Liver (tissue), 9 donors: ENCODE results near the gene SH3BP5. TPM values are rescaled to one million over a fixed set of nuclear protein-coding genes. Genes with fewer than 3 reads are reported as not detected.

ENCODE experiments used
- DNase-seq: peaks from one replicate; pipeline ENCODE4 v3.0.0-alpha.2; 2017; ENCODE audit warnings: low spot score
- H3K27ac ChIP-seq, 2 donors: one replicate each; pipeline ENCODE4 v1.7.0; 2013; ENCODE audit warnings: inconsistent platforms in 2 of 2, low read length in 2 of 2, control low read depth in 1 of 2, low read depth in 1 of 2, mild to moderate bottlenecking in 1 of 2
- H3K27me3 ChIP-seq, 4 donors: one replicate each; pipeline versions ENCODE4 v1.6.1 to v1.7.0; 2013; ENCODE audit warnings: low read length in 3 of 4, inconsistent platforms in 1 of 4, mild to moderate bottlenecking in 1 of 4, moderate library complexity in 1 of 4; ENCODE audit not compliant: control insufficient read depth in 4 of 4, insufficient read depth in 4 of 4
- H3K36me3 ChIP-seq, 4 donors: one replicate each; pipeline versions ENCODE4 v1.6.1 to v1.7.0; 2013; ENCODE audit warnings: low read length in 3 of 4, mild to moderate bottlenecking in 3 of 4, low read depth in 1 of 4, moderate library complexity in 1 of 4; ENCODE audit not compliant: control insufficient read depth in 4 of 4, insufficient read depth in 3 of 4
- H3K4me1 ChIP-seq, 4 donors: one replicate each; pipeline versions ENCODE4 v1.6.1 to v1.7.0; 2013; ENCODE audit warnings: low read length in 3 of 4, mild to moderate bottlenecking in 3 of 4, moderate library complexity in 1 of 4; ENCODE audit not compliant: control insufficient read depth in 4 of 4, insufficient read depth in 4 of 4
- H3K4me3 ChIP-seq, 3 donors: one replicate each; pipeline versions ENCODE4 v1.6.1 to v1.7.0; 2013; ENCODE audit warnings: low read length in 3 of 3, control low read depth in 1 of 3, low read depth in 1 of 3, mild to moderate bottlenecking in 1 of 3
- H3K9ac ChIP-seq, 2 donors: one replicate each; pipeline ENCODE4 v1.7.0; 2013; ENCODE audit warnings: low read length in 2 of 2, mild to moderate bottlenecking in 2 of 2, moderate library complexity in 2 of 2, control low read depth in 1 of 2, low read depth in 1 of 2
- H3K9me3 ChIP-seq, 4 donors: one replicate each; pipeline versions ENCODE4 v1.6.1 to v1.7.0; 2013; ENCODE audit warnings: low read length in 3 of 4; ENCODE audit not compliant: control insufficient read depth in 4 of 4
- ATF3 ChIP-seq: IDR thresholded peaks from 2 replicates; pipeline ENCODE4 v1.6.1; 2016; ENCODE audit warnings: antibody characterized with exemption
- CTCF ChIP-seq: fragments of 150-350 bp; IDR thresholded peaks from 2 replicates; pipeline ENCODE4 v1.5.1; 2017; ENCODE audit warnings: improper control_type of control experiment, low read depth, low read length; ENCODE audit not compliant: missing input control
- EGR1 ChIP-seq, 2 donors: IDR thresholded peaks; 2 replicates each; pipeline ENCODE4 v1.6.1; 2016 to 2018; ENCODE audit warnings: antibody characterized with exemption in 2 of 2, low read depth in 2 of 2
- FOXA1 ChIP-seq: IDR thresholded peaks from 2 replicates; pipeline ENCODE4 v1.6.1; 2016; ENCODE audit warnings: antibody characterized with exemption
- FOXA2 ChIP-seq: IDR thresholded peaks from 2 replicates; pipeline ENCODE4 v1.6.1; 2016; ENCODE audit warnings: antibody characterized with exemption
- GABPA ChIP-seq, 2 donors: IDR thresholded peaks in 1 of 2; conservative IDR thresholded peaks in 1 of 2; 2 replicates each; pipeline ENCODE4 v1.6.1; 2016; ENCODE audit warnings: antibody characterized with exemption in 2 of 2, mild to moderate bottlenecking in 1 of 2, moderate library complexity in 1 of 2
- HNF4A ChIP-seq, 2 donors: conservative IDR thresholded peaks; 2 replicates each; pipeline ENCODE4 v1.6.1; 2016; ENCODE audit warnings: antibody characterized with exemption in 2 of 2, mild to moderate bottlenecking in 2 of 2
- HNF4G ChIP-seq: IDR thresholded peaks from 2 replicates; pipeline ENCODE4 v1.6.1; 2016; ENCODE audit warnings: antibody characterized with exemption
- JUND ChIP-seq, 2 donors: IDR thresholded peaks; 2 replicates each; pipeline ENCODE4 v1.6.1; 2016; ENCODE audit warnings: antibody characterized with exemption in 2 of 2
- MAX ChIP-seq: IDR thresholded peaks from 2 replicates; pipeline ENCODE4 v1.6.1; 2016; ENCODE audit warnings: antibody characterized with exemption
- NR2F2 ChIP-seq: IDR thresholded peaks from 2 replicates; pipeline ENCODE4 v1.6.1; 2016; ENCODE audit warnings: antibody characterized with exemption
- RAD21 ChIP-seq, 2 donors: IDR thresholded peaks; 2 replicates each; pipeline ENCODE4 v1.6.1; 2016; ENCODE audit warnings: antibody characterized with exemption in 2 of 2, mild to moderate bottlenecking in 2 of 2
- REST ChIP-seq: IDR thresholded peaks from 2 replicates; pipeline ENCODE4 v1.6.1; 2016; ENCODE audit warnings: antibody characterized with exemption, mild to moderate bottlenecking
- RXRA ChIP-seq, 2 donors: IDR thresholded peaks; 2 replicates each; pipeline ENCODE4 v1.6.1; 2017 to 2018; ENCODE audit warnings: antibody characterized with exemption in 2 of 2, mild to moderate bottlenecking in 1 of 2
- SP1 ChIP-seq: IDR thresholded peaks from 2 replicates; pipeline ENCODE4 v1.6.1; 2018; ENCODE audit warnings: antibody characterized with exemption, mild to moderate bottlenecking
- TAF1 ChIP-seq: conservative IDR thresholded peaks from 2 replicates; pipeline ENCODE4 v1.6.1; 2016; ENCODE audit warnings: antibody characterized with exemption, mild to moderate bottlenecking
- YY1 ChIP-seq: IDR thresholded peaks from 2 replicates; pipeline ENCODE4 v1.6.1; 2016; ENCODE audit warnings: antibody characterized with exemption, mild to moderate bottlenecking
- ZBTB33 ChIP-seq: IDR thresholded peaks from 2 replicates; pipeline ENCODE4 v1.6.1; 2016; ENCODE audit warnings: antibody characterized with exemption
- WGBS: extraction: QIAGEN DNeasy Blood & Tissue Kit; methylation state at CpG from one replicate; pipeline ENCODE4 v1.1.7; 2013; 5-methylcytosine and 5-hydroxymethylcytosine counted together
- polyA plus RNA-seq, 2 donors: library from polyadenylated mRNA; stranded (reverse) in 1 of 2; unstranded in 1 of 2; fragments of 200-250 nt in 1 of 2; fragments of >200 nt in 1 of 2; fragmentation: Nextera tagmentation in 1 of 2; extraction: Ambion mirVana in 1 of 2; gene quantifications; one replicate each; pipeline versions ENCODE4 v1.2.1 to v1.2.3, GENCODE V29; 2013 to 2015
- total RNA-seq, 2 donors: library from RNA; depleted of rRNA; stranded (reverse); fragments of >200 nt; gene quantifications; one replicate each; pipeline ENCODE4 v1.2.3, GENCODE V29; 2014
- donor health status: healthy.
- donor health status: healthy.
- donor health status: healthy.
- donor health status: healthy.
- donor health status: healthy.

SH3BP5 gene
- total and polyA plus RNA-seq, 4 donors: 3.5 to 17.9 (median 11.8) TPM

GRCh38 chr3:15205934-15206661 lies 126.3 kb downstream of the SH3BP5 start, which contains the start of gene CAPN7:
Gene CAPN7, plus strand, starts transcription at chr3:15206246. Its CDS starts 250 bp downstream, at chr3:15206496.
- Histone ChIP-seq H3K27ac (peak within 1 kb of the TSS; percentile 96 to 98), H3K4me3 (peak within 1 kb of the TSS; percentile 83 to 86 (median 85)), H3K4me1 (peaks cover 5 to 24% (median 7%) of the 10 kb centered on the region in 4 donors), H3K9me3 (no peaks in the 10 kb centered on the region), H3K36me3 (peaks cover 0 to 6% (median under 1%) of the 10 kb centered on the region in 4 donors), H3K9ac (peak within 1 kb of the TSS; percentile 96 to 99), H3K27me3 (no peaks in the 10 kb centered on the region)
- under 1% methylated on average over 92 of the region's 92 CpGs for WGBS
- TF ChIP-seq FOXA2: no peak
- TF ChIP-seq REST: peak; percentile 76
- peak; percentile 26 for TF ChIP-seq YY1
- TF ChIP-seq ZBTB33: peak; percentile 3
- TF ChIP-seq NR2F2: no peak
- TF ChIP-seq ATF3: no peak
- TF ChIP-seq SP1: peak; percentile 57
- TF ChIP-seq RXRA (IDR thresholded peaks at IDR 0.05): no peak
- peak in 1 of 2 donors; percentile 31 for TF ChIP-seq RAD21 (IDR thresholded peaks at IDR 0.05)
- peak in 1 of 2 donors; percentile 29 for TF ChIP-seq HNF4A (conservative IDR thresholded peaks at IDR 0.05)
- TF ChIP-seq EGR1 (IDR thresholded peaks at IDR 0.05; ENCODE audit: low read depth in 2 of 2): peak; percentile 58 to 71
- TF ChIP-seq MAX: no peak
- no peak for TF ChIP-seq TAF1
- TF ChIP-seq JUND (IDR thresholded peaks at IDR 0.05): no peak
- TF ChIP-seq FOXA1: no peak
- TF ChIP-seq HNF4G: no peak
- no peak for TF ChIP-seq GABPA (IDR thresholded peaks at IDR 0.05 in 1 of 2, conservative IDR thresholded peaks at IDR 0.05 in 1 of 2)
- TF ChIP-seq CTCF: peak; percentile 26
- DNase-seq: peak; percentile 96
